Stimulated activated CD4-positive, alpha-beta T cell treated with anti-CD3 and anti-CD28 coated beads, Interleukin-4, amount 100 ng/mL, for 1 hour (primary cell): ENCODE data around the gene NR3C1.

ENCODE experiments used
- DNase-seq: peaks from one replicate; pipeline ENCODE4 v3.0.0-alpha.2; 2020

The NR3C1 gene

DNA sequence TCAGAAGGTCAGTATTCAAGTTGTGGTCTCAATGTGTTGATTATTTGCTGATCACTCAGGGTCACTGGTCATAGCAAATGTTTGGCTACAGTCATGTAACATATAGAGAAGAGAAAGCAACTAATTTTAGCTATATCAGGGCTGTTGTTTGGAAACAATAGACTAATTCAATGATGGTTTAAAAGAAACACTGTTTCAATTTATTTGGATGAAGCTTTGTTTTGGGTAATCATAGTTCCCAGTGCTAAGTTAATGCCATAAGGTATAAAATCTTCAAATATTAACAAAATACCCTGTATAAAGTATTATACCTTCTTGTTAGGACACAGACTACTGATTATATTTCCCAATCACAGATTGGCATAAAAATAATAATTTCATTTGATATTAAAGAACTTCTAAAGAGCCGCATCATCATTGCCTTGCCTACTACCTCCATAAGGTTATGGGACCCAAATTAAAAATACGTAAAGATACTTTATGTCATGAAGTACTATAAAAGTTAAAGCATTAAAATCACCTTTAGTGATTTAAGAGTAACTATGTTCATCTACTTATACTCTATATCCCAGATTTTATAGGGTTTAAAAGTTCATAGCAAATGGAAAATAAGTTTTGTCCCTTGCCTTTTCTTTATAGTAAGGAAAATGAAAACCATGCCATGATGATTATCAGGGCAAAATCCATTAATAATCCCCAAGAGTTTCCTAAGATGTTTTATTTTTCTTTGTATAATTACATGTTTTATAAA lies 6.0 kb downstream of the NR3C1 start:
- no peak for DNase-seq

- no peak for DNase-seq
Measured at GRCh38 chr5:143396353-143396940, 7.0 kb downstream of the NR3C1 start.

- DNase-seq: no peak
Measured at GRCh38 chr5:143395638-143396352, 7.7 kb downstream of the NR3C1 start.

- no peak for DNase-seq
Measured at GRCh38 chr5:143393524-143393923, 10.0 kb downstream of the NR3C1 start.

GRCh38 chr5:143390941-143391340 lies 12.5 kb downstream of the NR3C1 start:
- no peak for DNase-seq

DNA sequence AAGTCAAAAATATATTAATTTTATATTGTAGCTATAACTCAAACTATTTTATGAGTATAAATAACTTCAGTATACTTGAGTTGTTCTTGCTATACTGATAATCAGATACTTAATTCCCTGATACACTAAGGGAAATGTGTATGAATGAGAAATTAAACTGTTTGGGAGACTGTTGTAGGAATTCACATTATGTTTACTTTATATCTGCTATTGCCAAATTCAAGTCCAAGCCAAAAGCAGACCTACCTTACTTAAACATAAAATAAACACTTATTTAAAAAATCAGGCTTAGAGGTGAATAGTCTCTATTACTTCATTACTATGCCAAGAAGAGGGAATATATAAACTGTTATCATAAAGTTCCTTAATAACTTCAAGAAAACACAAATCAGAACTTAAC lies 13.2 kb downstream of the NR3C1 start:
- DNase-seq: no peak

- no peak for DNase-seq
Measured at GRCh38 chr5:143386725-143387124, 16.8 kb downstream of the NR3C1 start.

GRCh38 chr5:143384865-143385657 lies 18.4 kb downstream of the NR3C1 start:
- DNase-seq: no peak

GRCh38 chr5:143383988-143384387 lies 19.5 kb downstream of the NR3C1 start:
- no peak for DNase-seq

GRCh38 chr5:143379606-143380005 lies 23.9 kb downstream of the NR3C1 start:
- no peak for DNase-seq

DNA sequence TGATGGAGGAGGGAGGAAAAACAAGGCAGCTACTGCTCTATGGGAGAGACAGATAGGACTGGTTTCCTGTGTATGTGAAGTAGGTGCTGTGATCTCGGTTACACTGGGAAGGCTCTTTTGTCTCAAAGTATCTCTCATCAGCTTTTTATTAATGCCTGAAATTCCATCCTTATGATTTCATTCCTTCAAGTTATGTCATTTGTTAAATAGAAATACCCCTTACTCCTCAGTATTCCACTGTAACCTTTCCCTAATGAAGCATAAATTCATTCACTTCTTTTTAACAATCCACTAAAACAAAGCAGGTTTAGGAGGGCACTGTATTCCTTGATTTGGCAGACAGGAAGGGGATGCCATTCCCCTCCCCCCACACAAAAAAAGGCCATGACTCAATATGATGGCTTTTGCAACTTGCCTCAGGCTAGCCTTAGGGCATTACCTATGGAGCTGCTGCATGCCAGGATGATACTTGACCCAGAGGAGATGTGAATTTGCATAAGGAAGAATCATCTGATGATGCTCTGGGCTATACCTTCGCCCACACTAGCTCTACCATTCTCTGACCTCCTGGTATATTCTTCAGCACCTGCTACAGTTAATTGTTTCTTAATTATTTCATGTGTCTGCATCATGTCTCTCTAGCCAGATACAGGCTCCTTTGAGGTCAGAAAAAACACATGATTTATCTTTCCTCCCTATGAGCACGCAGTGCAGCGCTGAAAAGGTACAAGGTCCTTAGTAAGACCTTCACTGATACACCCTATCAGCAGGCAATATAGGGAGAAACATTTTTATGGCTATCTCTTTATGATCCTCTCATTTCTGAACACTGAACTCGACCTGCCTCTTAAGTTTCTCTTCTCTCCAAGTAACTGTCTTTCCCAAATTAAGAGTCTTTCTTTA lies 26.3 kb downstream of the NR3C1 start:
- DNase-seq: no peak

GRCh38 chr5:143376195-143376779 lies 27.2 kb downstream of the NR3C1 start:
- no peak for DNase-seq

DNA sequence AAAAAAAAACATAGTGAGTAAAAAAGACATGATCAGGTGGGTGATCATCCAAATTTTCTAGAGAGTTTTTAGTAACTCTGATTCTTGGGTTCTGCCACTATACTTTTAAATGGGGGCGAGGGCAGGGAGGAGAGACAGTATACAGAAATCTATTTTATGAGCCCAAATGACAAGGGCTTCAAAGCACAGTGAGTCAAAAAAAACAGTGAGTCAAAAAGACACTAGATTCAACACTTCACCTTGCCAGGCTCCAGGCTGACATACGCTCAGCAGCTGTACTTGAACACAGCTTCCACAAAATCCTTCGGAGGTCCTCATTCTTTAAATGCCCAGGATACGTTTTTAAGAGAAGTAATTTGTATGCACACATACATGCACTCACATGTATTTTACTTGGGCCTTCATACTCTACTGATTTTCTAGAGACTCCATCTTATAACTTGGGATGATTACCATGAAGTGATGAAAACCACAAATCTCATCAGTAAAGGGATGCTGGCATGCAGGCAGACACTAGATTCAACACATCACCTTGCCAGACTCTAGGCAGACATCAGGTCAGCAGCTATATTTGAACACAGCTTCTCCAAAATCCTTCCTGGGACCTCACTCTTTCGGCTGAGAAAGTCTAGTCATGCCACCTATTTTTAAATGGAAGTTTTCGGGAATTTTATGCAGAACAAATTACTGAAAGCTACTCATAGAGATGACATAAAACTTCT lies 28.8 kb downstream of the NR3C1 start:
- DNase-seq: no peak

GRCh38 chr5:143373076-143373475 lies 30.4 kb downstream of the NR3C1 start:
- no peak for DNase-seq

DNA sequence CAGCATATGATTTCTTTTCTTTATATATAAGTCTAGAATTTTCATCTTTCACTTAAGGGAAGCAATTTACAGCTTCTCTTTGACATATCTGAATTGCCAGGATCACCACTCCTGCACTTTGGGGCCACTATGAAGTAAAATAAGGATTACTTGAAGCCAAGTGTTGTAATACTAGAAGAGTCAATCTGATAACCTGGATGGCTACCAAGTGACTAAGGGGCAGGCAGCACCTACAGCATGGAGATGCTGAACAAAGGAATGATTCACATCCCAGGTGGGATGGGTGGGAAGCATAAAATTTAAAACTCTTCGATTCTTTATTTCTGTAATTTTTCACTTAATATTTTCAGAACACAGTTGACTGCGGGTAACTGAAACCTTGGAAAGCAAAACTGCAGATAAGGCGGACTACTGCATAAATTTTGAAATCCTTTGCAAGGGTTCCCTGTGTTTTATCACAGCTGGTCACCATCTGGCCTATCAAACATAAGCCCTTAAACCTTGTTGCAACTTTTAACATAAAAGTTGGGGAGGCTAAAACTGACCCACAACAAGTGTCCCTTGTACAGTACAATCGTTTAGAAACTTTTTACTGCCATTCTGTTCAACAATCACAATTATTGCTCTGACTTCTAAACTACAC lies 31.2 kb downstream of the NR3C1 start:
- no peak for DNase-seq

- DNase-seq: no peak
Measured at GRCh38 chr5:143370440-143370839, 33.0 kb downstream of the NR3C1 start.

- DNase-seq: no peak
Measured at GRCh38 chr5:143364061-143364460, 39.4 kb downstream of the NR3C1 start.

DNA sequence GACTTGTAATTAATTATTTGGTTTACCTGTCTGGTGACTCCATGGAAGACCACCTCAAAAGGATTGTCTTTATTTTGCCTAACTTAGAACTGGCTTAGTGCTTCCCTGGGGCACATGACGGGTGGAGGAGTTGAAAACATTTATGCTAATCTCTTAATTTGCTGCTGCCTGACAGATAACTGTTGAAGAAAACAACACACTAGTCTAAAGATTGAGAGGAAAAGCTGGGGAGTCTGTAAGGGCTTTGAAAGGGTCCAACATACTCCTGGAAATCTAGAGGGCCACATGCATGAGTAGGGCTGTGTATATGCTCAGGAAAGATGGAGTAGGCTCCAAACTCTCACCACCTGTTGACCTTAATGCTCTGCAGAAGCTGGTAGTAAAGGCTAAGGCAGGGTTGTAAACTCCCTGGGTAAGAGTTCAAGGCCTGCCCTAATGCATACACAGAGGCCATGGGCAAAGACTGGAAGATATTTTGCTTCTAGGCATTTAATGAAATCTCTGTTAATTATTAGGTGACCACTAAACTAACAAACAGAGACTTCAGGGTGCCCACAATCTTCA lies 40.7 kb downstream of the NR3C1 start:
- DNase-seq: no peak

GRCh38 chr5:143361438-143361837 lies 42.0 kb downstream of the NR3C1 start:
- no peak for DNase-seq

DNA sequence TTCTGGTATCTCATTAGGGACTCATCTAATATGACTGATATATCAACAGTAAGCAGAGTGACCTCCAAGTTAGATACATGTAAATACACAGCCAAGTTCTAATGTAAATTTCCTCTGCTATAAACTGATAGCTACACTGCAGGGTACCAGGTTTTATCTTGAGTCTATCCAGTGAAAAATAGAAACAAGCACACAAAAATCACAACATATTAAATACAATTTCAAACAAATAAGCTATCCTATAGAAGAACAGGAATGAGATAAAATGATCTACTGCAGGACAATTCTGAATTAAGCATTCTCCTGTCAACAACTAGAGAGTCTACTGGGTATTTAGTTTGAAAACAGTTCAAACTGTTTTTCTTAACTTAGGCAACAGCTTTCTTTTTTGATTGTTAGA lies 42.7 kb downstream of the NR3C1 start:
- no peak for DNase-seq
